Mesendoderm (in vitro differentiated cells): ENCODE data around the gene ANKRD27. TPM values are rescaled to one million over a fixed set of nuclear protein-coding genes. Genes with fewer than 3 reads are reported as not detected.
A peak's percentile ranks its signal among the peaks of the same experiment; 100 is the strongest.

ENCODE experiments used
- DNase-seq: peaks from one replicate; pipeline ENCODE4 v3.0.0; 2013
- H2AK5ac ChIP-seq: 2 replicates; pipeline ENCODE4 v1.6.1; 2013; ENCODE audit warnings: low read length, inconsistent platforms
- H2BK120ac ChIP-seq: 2 replicates; pipeline ENCODE4 v1.6.1; 2013; ENCODE audit warnings: low read depth, mild to moderate bottlenecking, low read length, moderate library complexity, mixed read lengths
- H2BK15ac ChIP-seq: replicated peaks from 2 replicates; pipeline ENCODE4 v1.6.1; 2013; ENCODE audit warnings: low read depth, mild to moderate bottlenecking, moderate library complexity
- H2BK5ac ChIP-seq: 2 replicates; pipeline ENCODE4 v1.6.1; 2013; ENCODE audit warnings: low read length, inconsistent platforms
- H3K18ac ChIP-seq: 2 replicates; pipeline ENCODE4 v1.6.1; 2013; ENCODE audit warnings: mild to moderate bottlenecking, low read length, mixed read lengths
- H3K23ac ChIP-seq: one replicate; pipeline ENCODE4 v1.6.1; 2013; ENCODE audit warnings: low read length
- H3K27ac ChIP-seq: 2 replicates; pipeline ENCODE4 v1.5.1; 2013; ENCODE audit warnings: low read depth, mild to moderate bottlenecking, inconsistent platforms, low read length, moderate library complexity
- H3K27me3 ChIP-seq: 2 replicates; pipeline ENCODE4 v1.6.1; 2013; ENCODE audit warnings: low read length, control low read depth, mild to moderate bottlenecking, inconsistent platforms; ENCODE audit not compliant: insufficient read depth, poor library complexity
- H3K36me3 ChIP-seq: 2 replicates; pipeline ENCODE4 v1.6.1; 2013; ENCODE audit warnings: low read length, inconsistent platforms; ENCODE audit not compliant: control insufficient read depth, insufficient read depth
- H3K4ac ChIP-seq: one replicate; pipeline ENCODE4 v1.6.1; 2013; ENCODE audit warnings: low read depth, mild to moderate bottlenecking, low read length, moderate library complexity
- H3K4me1 ChIP-seq: 2 replicates; pipeline ENCODE4 v1.6.1; 2013; ENCODE audit warnings: low read depth, low read length, inconsistent platforms; ENCODE audit not compliant: control insufficient read depth
- H3K4me2 ChIP-seq: 2 replicates; pipeline ENCODE4 v1.6.1; 2013; ENCODE audit warnings: low read length
- H3K4me3 ChIP-seq: 2 replicates; pipeline ENCODE4 v1.5.1; 2013; ENCODE audit warnings: mild to moderate bottlenecking, low read length
- H3K56ac ChIP-seq: one replicate; pipeline ENCODE4 v1.6.1; 2013; ENCODE audit warnings: low read length
- H3K79me1 ChIP-seq: 2 replicates; pipeline ENCODE4 v1.6.1; 2013; ENCODE audit warnings: low read length, inconsistent platforms
- H3K79me2 ChIP-seq: 2 replicates; pipeline ENCODE4 v1.6.1; 2013; ENCODE audit warnings: mild to moderate bottlenecking, low read length; ENCODE audit not compliant: control insufficient read depth, insufficient read depth
- H3K9ac ChIP-seq: 2 replicates; pipeline ENCODE4 v1.6.1; 2013; ENCODE audit warnings: low read length, inconsistent platforms
- H4K5ac ChIP-seq: one replicate; pipeline ENCODE4 v1.6.1; 2013; ENCODE audit warnings: low read length
- H4K8ac ChIP-seq: one replicate; pipeline ENCODE4 v1.6.1; 2013; ENCODE audit warnings: low read depth, mild to moderate bottlenecking, control low read depth, low read length, moderate library complexity
- WGBS: extraction: QIAGEN DNeasy Blood & Tissue Kit; methylation state at CpG from one replicate; pipeline ENCODE4 v1.1.7; 2013; ENCODE audit warnings: low lambda C conversion rate, missing lambda C conversion rate; ENCODE audit not compliant: insufficient coverage; ENCODE audit errors: extremely low coverage; 5-methylcytosine and 5-hydroxymethylcytosine counted together
- polyA plus RNA-seq, 2 experiments: library from polyadenylated mRNA; stranded (reverse); fragments of 200-250 nt; gene quantifications; one replicate each; pipeline ENCODE4 v1.2.3, GENCODE V29; 2013

The ANKRD27 gene
- 20.8 TPM for polyA plus RNA-seq (2013, experiment 1 of 2)
- polyA plus RNA-seq (2013, experiment 2 of 2), result 21.7 TPM

DNA sequence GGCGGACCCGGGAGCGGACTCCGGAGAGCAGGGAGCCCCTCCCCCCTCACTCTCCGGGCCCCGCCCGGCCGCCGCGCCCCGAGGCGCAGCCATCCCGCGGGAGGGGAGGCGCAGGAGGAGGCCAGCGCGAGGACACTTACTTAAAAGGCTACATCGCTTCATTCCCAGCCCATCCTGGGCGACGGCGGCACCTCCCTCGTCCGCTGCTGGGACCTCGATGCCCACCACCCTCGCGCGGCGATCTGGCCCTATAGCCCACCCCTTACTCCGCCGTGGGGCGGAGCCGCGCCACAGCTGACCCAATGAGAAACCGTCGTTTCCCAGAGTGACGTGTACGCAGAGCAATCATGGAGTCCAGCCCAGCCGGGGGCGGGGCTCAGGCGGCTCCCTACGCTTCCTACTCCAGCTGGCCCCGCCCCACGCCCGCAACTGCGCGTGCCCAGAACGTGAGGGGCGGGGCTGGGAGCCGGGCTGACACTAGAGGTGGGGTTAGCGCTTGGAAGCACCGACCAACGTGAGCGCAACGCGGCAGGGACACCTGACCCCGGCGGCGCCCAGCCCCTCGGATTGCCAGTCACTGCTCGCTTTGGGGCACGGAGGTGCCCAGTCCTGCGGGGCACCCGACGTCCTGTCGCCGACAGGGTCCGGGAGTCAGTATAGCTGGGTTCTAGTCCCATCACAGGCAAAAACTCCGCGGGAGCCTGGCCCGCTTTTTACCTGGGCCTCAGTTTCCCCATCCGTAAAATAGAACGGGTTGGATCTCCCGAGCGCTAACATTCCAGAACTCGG is at the start of gene ANKRD27:
TSS of gene ANKRD27 (minus strand) at position 250 of the 789 bp plus-strand sequence. CDS start 16,165 bp downstream, outside the sequence.
- peak within 1 kb of the TSS; percentile 18 for H3K18ac ChIP-seq

DNA sequence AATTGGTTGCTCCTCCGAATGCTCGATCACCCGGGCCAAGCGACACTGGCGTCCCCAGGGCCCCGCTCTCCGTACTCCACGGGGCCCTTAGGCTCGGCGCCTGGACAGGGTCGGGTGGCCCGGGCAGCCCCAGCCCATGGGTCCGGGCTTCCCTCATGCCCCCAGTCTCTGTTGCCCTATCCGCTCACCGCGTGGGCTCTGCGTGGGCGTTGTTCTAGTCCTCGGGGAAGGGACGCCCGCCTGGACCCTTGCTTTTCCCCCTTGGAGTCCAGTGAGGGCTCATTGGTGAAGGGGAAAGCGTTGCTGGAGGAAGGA is 45.9 kb upstream of the ANKRD27 start:
- H3K4ac ChIP-seq, result no peak overlapping the region
- H3K36me3 ChIP-seq, result no peaks in the 10 kb centered on the region
- H3K27ac ChIP-seq, result no peak overlapping the region
- H3K4me3 ChIP-seq, result no peak overlapping the region
- H2BK120ac ChIP-seq, result no peak overlapping the region
- H2BK15ac ChIP-seq, result no peak overlapping the region
- H3K4me2 ChIP-seq, result no peak overlapping the region
- no CpG with 5 or more reads among the region's 22 CpGs for WGBS
- no peaks in the 10 kb centered on the region for H3K79me2 ChIP-seq
- no peaks in the 10 kb centered on the region for H3K4me1 ChIP-seq
- no peak overlapping the region for H3K9ac ChIP-seq
- H4K5ac ChIP-seq, result no peak overlapping the region
- H2AK5ac ChIP-seq, result no peak overlapping the region
- no peak overlapping the region for H2BK5ac ChIP-seq
- H4K8ac ChIP-seq, result no peak overlapping the region
- no peak overlapping the region for H3K18ac ChIP-seq
- no peak for DNase-seq
- no peaks in the 10 kb centered on the region for H3K79me1 ChIP-seq
- no peaks in the 10 kb centered on the region for H3K27me3 ChIP-seq
- H3K56ac ChIP-seq, result no peak overlapping the region
- H3K23ac ChIP-seq, result no peak overlapping the region

More for the DNA sequence above, at the start of gene ANKRD27:
- Histone ChIP-seq H3K4me3 (peak within 1 kb of the TSS; percentile 86), H2AK5ac (no peak within 1 kb of the TSS), H3K36me3 (no peaks in the 10 kb centered on the region), H2BK5ac (no peak within 1 kb of the TSS), H4K5ac (no peak within 1 kb of the TSS), H3K4ac (no peak within 1 kb of the TSS), H3K56ac (peak within 1 kb of the TSS; percentile 93), H3K79me1 (peaks cover 20% of the 10 kb centered on the region), H3K27ac (no peak within 1 kb of the TSS), H3K4me2 (peak within 1 kb of the TSS; percentile 93), H2BK15ac (no peak within 1 kb of the TSS), H3K4me1 (peaks cover 6% of the 10 kb centered on the region), H2BK120ac (no peak within 1 kb of the TSS), H3K9ac (peak within 1 kb of the TSS; percentile 83), H3K27me3 (peaks cover 19% of the 10 kb centered on the region), H3K23ac (peak within 1 kb of the TSS; percentile 45), H4K8ac (no peak within 1 kb of the TSS), H3K79me2 (peaks cover 22% of the 10 kb centered on the region)
- DNase-seq, result peak; percentile 99
- WGBS, result no CpG with 5 or more reads among the region's 75 CpGs

DNA sequence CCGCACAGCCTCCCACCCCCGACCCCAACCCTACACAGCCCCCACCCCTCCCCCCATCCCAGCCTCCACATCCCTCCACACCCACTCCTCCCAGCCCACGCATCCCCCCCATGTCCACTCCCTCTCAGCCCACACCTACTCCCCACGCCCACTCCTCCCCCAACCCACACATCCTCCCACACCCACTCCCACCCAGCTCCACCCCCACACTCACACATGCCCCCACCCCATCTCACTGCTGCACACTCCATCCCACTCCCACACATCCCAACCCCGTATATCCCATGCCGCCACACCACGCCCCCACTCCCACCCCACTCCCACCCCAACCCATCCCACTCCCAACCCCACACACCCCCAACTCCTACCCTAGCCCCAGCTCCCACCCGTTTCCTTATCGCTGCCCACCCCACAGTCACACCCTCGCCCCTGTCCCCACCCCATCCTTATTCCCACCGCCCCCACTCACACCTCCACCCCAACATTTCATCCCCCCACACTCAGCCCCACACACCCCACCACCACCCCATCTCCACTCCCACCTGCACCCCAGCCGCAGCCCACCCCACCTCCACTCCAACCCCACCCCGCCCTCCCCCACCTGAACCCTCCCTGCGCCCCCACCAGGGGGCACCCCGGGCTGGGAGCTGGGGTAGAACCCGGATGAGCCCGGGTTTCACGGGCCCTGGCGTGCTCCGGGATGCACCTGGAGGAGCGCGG is 45.4 kb upstream of the ANKRD27 start:
- Histone ChIP-seq H3K4me1 (no peaks in the 10 kb centered on the region), H3K9ac (no peak overlapping the region), H3K23ac (no peak overlapping the region), H3K27ac (no peak overlapping the region), H3K79me1 (no peaks in the 10 kb centered on the region), H2BK15ac (no peak overlapping the region), H3K4me2 (no peak overlapping the region), H3K27me3 (no peaks in the 10 kb centered on the region), H2BK5ac (no peak overlapping the region), H3K79me2 (no peaks in the 10 kb centered on the region), H3K36me3 (no peaks in the 10 kb centered on the region), H3K18ac (no peak overlapping the region), H3K4me3 (no peak overlapping the region), H3K56ac (no peak overlapping the region), H3K4ac (no peak overlapping the region), H2BK120ac (no peak overlapping the region), H4K8ac (no peak overlapping the region), H2AK5ac (no peak overlapping the region), H4K5ac (no peak overlapping the region)
- no CpG with 5 or more reads among the region's 22 CpGs for WGBS
- DNase-seq, result no peak

DNA sequence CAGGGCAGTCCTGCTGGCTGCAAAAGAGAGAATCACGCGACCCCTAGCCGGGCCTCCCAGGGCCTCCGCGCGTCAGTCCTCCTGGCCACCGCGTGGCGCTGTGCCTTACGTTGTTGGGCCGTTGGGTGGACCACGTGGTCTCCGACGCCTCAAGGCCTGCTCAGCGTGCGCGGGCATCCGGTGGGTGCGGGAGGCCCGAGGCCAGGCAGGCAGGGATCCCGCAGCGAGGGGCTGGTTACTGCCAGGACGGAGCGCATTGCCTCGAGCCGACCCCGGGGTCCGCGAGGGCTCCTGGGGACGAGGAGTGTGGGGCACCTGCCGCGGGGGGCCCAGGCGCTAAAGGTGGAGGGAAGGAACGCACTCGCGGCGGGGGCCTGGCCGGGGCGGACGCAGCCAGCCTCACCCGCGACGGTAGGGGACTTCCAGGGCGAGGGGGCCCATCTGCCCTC is 44.7 kb upstream of the ANKRD27 start, which contains the start of gene TDRD12:
TSS of gene TDRD12 (plus strand) at position 157 of the 449 bp plus-strand sequence. CDS start 306 bp downstream, outside the sequence.
- Histone ChIP-seq H2BK5ac (no peak within 1 kb of the TSS), H3K27me3 (no peaks in the 10 kb centered on the region), H3K79me2 (no peaks in the 10 kb centered on the region), H3K18ac (no peak within 1 kb of the TSS), H3K4ac (no peak within 1 kb of the TSS), H3K79me1 (no peaks in the 10 kb centered on the region), H3K27ac (no peak within 1 kb of the TSS), H2AK5ac (no peak within 1 kb of the TSS), H2BK120ac (no peak within 1 kb of the TSS), H3K36me3 (no peaks in the 10 kb centered on the region), H3K4me1 (no peaks in the 10 kb centered on the region), H4K8ac (peak within 1 kb of the TSS; percentile 56), H3K9ac (no peak within 1 kb of the TSS), H4K5ac (no peak within 1 kb of the TSS), H3K4me3 (no peak within 1 kb of the TSS), H3K56ac (no peak within 1 kb of the TSS), H3K4me2 (no peak within 1 kb of the TSS), H3K23ac (no peak within 1 kb of the TSS), H2BK15ac (no peak within 1 kb of the TSS)
- WGBS, result no CpG with 5 or more reads among the region's 44 CpGs
- DNase-seq, result peak; percentile 18

DNA sequence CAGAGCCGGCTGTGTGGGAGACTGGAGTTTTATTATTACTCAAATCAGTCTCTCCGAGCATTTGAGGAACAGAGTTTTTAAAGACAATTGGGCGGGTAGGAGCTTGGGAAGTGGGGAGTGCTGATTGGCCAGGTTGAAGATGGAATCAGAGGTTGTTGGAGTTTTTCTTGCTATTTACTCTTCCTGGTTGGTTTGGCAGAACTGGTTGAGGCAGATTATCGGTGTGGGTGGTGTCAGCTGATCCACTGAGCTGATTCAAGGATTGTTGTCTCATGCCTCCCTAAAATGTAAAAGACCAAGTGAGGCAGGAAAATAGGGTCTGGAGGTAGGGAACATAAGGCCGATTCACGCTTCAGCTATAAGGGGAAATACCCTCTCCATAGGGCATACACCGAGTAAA is 43.3 kb upstream of the ANKRD27 start:
- Histone ChIP-seq H4K5ac (no peak overlapping the region), H3K36me3 (no peaks in the 10 kb centered on the region), H3K79me2 (no peaks in the 10 kb centered on the region), H3K23ac (no peak overlapping the region), H3K4ac (no peak overlapping the region), H3K4me3 (no peak overlapping the region), H4K8ac (peak overlapping the region; percentile 56), H2BK120ac (no peak overlapping the region), H3K4me1 (no peaks in the 10 kb centered on the region), H2BK5ac (no peak overlapping the region), H3K79me1 (no peaks in the 10 kb centered on the region), H3K9ac (no peak overlapping the region), H3K56ac (no peak overlapping the region), H3K27ac (no peak overlapping the region), H3K4me2 (no peak overlapping the region), H2BK15ac (no peak overlapping the region), H2AK5ac (no peak overlapping the region), H3K27me3 (no peaks in the 10 kb centered on the region), H3K18ac (no peak overlapping the region)
- no CpG with 5 or more reads among the region's 7 CpGs for WGBS
- DNase-seq, result no peak
